ENCODE results near the gene STAC.

DNA sequence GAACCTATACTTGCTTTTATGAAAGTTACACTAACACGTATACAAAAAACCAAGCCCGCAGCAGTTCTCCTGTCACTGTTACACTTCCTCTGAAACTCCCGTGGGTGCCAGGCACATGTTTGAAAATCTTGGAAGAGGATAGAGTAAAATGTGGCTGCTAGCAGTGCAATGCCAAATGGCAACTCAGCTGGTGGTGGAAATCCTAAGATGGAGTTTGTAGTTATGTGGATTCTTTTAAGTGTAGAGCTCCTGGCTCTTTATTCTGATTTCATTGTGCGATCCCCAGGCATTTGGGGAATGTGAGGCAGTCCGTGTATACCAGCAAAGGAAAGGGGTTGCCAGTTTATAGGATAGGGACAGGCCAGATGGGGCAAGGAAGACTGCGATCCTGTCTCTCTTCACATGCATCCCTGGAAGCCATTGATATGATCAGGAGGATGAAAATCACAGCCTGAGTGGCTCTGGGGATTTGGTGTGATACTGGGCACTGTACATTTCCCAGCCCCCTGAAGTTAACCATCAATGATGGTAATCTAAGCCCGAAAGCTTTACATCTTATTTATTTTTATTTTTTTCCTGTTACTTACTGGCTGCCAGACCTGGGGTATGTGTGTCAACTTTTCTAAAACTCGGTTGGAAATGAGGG lies 1.1 kb downstream of the STAC start:
- no peak for TF ChIP-seq SP1 (CRISPR knock-in tag; IDR thresholded peaks at IDR 0.05)
- no peak for TF ChIP-seq ZSCAN29 (IDR thresholded peaks at IDR 0.05)
- TF ChIP-seq, protein P1, sequence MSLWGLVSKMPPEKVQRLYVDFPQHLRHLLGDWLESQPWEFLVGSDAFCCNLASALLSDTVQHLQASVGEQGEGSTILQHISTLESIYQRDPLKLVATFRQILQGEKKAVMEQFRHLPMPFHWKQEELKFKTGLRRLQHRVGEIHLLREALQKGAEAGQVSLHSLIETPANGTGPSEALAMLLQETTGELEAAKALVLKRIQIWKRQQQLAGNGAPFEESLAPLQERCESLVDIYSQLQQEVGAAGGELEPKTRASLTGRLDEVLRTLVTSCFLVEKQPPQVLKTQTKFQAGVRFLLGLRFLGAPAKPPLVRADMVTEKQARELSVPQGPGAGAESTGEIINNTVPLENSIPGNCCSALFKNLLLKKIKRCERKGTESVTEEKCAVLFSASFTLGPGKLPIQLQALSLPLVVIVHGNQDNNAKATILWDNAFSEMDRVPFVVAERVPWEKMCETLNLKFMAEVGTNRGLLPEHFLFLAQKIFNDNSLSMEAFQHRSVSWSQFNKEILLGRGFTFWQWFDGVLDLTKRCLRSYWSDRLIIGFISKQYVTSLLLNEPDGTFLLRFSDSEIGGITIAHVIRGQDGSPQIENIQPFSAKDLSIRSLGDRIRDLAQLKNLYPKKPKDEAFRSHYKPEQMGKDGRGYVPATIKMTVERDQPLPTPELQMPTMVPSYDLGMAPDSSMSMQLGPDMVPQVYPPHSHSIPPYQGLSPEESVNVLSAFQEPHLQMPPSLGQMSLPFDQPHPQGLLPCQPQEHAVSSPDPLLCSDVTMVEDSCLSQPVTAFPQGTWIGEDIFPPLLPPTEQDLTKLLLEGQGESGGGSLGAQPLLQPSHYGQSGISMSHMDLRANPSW (CRISPR knock-in tag; IDR thresholded peaks at IDR 0.05): no peak
- TF ChIP-seq MTA3 (IDR thresholded peaks at IDR 0.05; ENCODE audit: borderline replicate concordance): no peak
- TF ChIP-seq TCF7 (IDR thresholded peaks at IDR 0.05; ENCODE audit: borderline replicate concordance): no peak
- no peak for TF ChIP-seq ZNF274 (IDR thresholded peaks at IDR 0.05; ENCODE audit: borderline replicate concordance, low read depth, low read length)
- no peak for TF ChIP-seq POLR2AphosphoS5 (IDR thresholded peaks at IDR 0.05; ENCODE audit: control insufficient read depth, insufficient read depth, low read depth, low read length)
- no peak for TF ChIP-seq POLR2A (conservative IDR thresholded peaks at IDR 0.05)
- TF ChIP-seq ZNF12 (CRISPR knock-in tag; IDR thresholded peaks at IDR 0.05): no peak
- no peak for TF ChIP-seq KDM1A (IDR thresholded peaks at IDR 0.05)
- TF ChIP-seq NFIC (IDR thresholded peaks at IDR 0.05): no peak
- no peak for TF ChIP-seq KLF16 (IDR thresholded peaks at IDR 0.05)

All from K562 (cell line).